ENCODE data around the gene IFNG.

- TF ChIP-seq, protein P1, sequence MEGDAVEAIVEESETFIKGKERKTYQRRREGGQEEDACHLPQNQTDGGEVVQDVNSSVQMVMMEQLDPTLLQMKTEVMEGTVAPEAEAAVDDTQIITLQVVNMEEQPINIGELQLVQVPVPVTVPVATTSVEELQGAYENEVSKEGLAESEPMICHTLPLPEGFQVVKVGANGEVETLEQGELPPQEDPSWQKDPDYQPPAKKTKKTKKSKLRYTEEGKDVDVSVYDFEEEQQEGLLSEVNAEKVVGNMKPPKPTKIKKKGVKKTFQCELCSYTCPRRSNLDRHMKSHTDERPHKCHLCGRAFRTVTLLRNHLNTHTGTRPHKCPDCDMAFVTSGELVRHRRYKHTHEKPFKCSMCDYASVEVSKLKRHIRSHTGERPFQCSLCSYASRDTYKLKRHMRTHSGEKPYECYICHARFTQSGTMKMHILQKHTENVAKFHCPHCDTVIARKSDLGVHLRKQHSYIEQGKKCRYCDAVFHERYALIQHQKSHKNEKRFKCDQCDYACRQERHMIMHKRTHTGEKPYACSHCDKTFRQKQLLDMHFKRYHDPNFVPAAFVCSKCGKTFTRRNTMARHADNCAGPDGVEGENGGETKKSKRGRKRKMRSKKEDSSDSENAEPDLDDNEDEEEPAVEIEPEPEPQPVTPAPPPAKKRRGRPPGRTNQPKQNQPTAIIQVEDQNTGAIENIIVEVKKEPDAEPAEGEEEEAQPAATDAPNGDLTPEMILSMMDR (IDR thresholded peaks at IDR 0.05; ENCODE audit: insufficient read depth, low read length), result no peak
- TF ChIP-seq POLR2AphosphoS5 (IDR thresholded peaks at IDR 0.05; ENCODE audit: low read depth) (no peak), SPI1 (IDR thresholded peaks at IDR 0.05; ENCODE audit: borderline replicate concordance, low read depth) (no peak)
- TF ChIP-seq, protein P2, sequence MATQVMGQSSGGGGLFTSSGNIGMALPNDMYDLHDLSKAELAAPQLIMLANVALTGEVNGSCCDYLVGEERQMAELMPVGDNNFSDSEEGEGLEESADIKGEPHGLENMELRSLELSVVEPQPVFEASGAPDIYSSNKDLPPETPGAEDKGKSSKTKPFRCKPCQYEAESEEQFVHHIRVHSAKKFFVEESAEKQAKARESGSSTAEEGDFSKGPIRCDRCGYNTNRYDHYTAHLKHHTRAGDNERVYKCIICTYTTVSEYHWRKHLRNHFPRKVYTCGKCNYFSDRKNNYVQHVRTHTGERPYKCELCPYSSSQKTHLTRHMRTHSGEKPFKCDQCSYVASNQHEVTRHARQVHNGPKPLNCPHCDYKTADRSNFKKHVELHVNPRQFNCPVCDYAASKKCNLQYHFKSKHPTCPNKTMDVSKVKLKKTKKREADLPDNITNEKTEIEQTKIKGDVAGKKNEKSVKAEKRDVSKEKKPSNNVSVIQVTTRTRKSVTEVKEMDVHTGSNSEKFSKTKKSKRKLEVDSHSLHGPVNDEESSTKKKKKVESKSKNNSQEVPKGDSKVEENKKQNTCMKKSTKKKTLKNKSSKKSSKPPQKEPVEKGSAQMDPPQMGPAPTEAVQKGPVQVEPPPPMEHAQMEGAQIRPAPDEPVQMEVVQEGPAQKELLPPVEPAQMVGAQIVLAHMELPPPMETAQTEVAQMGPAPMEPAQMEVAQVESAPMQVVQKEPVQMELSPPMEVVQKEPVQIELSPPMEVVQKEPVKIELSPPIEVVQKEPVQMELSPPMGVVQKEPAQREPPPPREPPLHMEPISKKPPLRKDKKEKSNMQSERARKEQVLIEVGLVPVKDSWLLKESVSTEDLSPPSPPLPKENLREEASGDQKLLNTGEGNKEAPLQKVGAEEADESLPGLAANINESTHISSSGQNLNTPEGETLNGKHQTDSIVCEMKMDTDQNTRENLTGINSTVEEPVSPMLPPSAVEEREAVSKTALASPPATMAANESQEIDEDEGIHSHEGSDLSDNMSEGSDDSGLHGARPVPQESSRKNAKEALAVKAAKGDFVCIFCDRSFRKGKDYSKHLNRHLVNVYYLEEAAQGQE (IDR thresholded peaks at IDR 0.05; ENCODE audit: insufficient replicate concordance, low read depth), result no peak
Observed at GRCh38 chr12:68176257-68176656, 16.7 kb upstream of the IFNG start.
